Measurements from ENCODE around the gene GPNMB. TPM values are rescaled to one million over a fixed set of nuclear protein-coding genes. Genes with fewer than 3 reads are reported as not detected.

The GPNMB gene
- total and polyA plus RNA-seq, 2 of the 4 experiments (the other 2 are of a cell fraction): under 0.01 to 0.14 TPM

DNA sequence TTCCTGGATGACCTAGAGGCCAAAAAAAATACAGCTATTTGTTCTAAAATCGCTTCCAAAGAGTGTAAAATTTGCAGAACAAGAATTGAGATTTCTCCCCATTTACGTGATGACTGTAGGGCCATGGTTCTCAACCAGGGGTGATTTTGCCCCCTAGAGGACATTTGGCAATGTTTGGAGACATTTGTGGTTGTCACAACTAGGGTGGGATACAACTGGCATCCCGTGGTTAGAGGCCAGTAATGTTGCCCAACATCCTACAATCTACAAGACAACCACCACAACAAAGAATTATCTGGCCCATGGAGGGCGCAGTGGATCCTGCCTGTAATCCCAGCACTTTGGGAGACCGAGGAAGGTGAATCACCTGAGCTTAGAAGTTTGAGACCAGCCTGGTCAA is 29.8 kb downstream of the GPNMB start:
- in situ Hi-C loops (cut with MboI; ENCODE audit: low sequenced_read_pairs): loop anchor here (10.0 kb wide), 1 partner anchor 428 kb away; no protein-coding TSS in a partner anchor
- no peak overlapping the region for H4K8ac ChIP-seq (ENCODE audit: low read depth in 2 of 2, low read length in 2 of 2)

More for the DNA sequence above, 29.8 kb downstream of the GPNMB start:
- Histone ChIP-seq H4K91ac (ENCODE audit: insufficient read depth, low read depth, low read length) (no peak overlapping the region), H2BK20ac (ENCODE audit: low read depth, low read length) (no peak overlapping the region), H3K14ac (replicated peaks; ENCODE audit: low read depth, low read length) (no peak overlapping the region), H2BK15ac (ENCODE audit: low read depth, low read length) (no peak overlapping the region), H4K20me1 (ENCODE audit: insufficient read depth, low read length) (no peaks in the 10 kb centered on the region), H3K4ac (ENCODE audit: low read depth, low read length) (no peak overlapping the region), H3K4me3 (ENCODE audit: insufficient read depth, low read depth, low read length) (no peak overlapping the region), H3K9me1 (ENCODE audit: insufficient read depth, low read length) (peaks cover 2% of the 10 kb centered on the region; the same call in 1 of the 2 replicates), H2AK5ac (ENCODE audit: low read depth, low read length) (no peak overlapping the region), H2BK120ac (ENCODE audit: low read depth, low read length) (no peak overlapping the region), H3K9me3 (ENCODE audit: control insufficient read depth, insufficient read depth, low read length) (no peaks in the 10 kb centered on the region), H3K27ac (ENCODE audit: insufficient read depth, low read length) (no peak overlapping the region), H3K4me1 (ENCODE audit: control insufficient read depth, insufficient read depth, low read length) (peaks cover 2% of the 10 kb centered on the region; the same call in 1 of the 2 replicates), H3K18ac (ENCODE audit: low read depth, low read length) (no peak overlapping the region), H3K79me1 (ENCODE audit: low read depth in 1 of 2, low read length in 2 of 2) (no peaks in the 10 kb centered on the region), H3K9ac (ENCODE audit: low read depth, low read length) (no peak overlapping the region), H3K23ac (ENCODE audit: low read depth, low read length) (no peak overlapping the region), H3K36me3 (ENCODE audit: control insufficient read depth, insufficient read depth, low read length) (no peaks in the 10 kb centered on the region), H2BK5ac (ENCODE audit: low read depth, low read length, poor library complexity, severe bottlenecking) (no peak overlapping the region), H4K5ac (ENCODE audit: low read depth, low read length) (no peak overlapping the region), H3K56ac (ENCODE audit: extremely low read depth, insufficient read depth, low read length) (no peak overlapping the region), H2AFZ (replicated peaks; ENCODE audit: low read length, poor library complexity) (no peak overlapping the region), H3K4me2 (ENCODE audit: low read depth, low read length) (no peak overlapping the region), H3K27me3 (ENCODE audit: control insufficient read depth, insufficient read depth, low read length) (peaks cover 5% of the 10 kb centered on the region), H2AK9ac (replicated peaks; ENCODE audit: low read depth, low read length, poor library complexity) (no peak overlapping the region)
- POLR2A ChIA-PET (ENCODE audit: unreplicated experiment): no interaction called here
- CTCF ChIA-PET: interaction anchor here (0.6 to 0.8 kb wide), 2 partner anchors 17 to 114 kb away, joined by 3 read pairs; no protein-coding TSS in a partner anchor
- ATAC-seq (ENCODE audit: low read depth): no peak
- no TSS peak for BruUV-seq (replicated peaks)
- WGBS, 2 experiments (ENCODE audit: extremely low coverage in 2 of 2, insufficient read length in 1 of 2): no CpG with 5 or more reads among the region's 5 CpGs
- no peak for TF ChIP-seq MAZ (IDR thresholded peaks at IDR 0.05; ENCODE audit: borderline replicate concordance, low read depth, low read length)
- TF ChIP-seq CEBPB (IDR thresholded peaks at IDR 0.05; ENCODE audit: low read depth, low read length): peak; percentile 19; the same call in 1 of the 2 replicates
- dilution Hi-C loops (cut with HindIII; ENCODE audit: low sequenced_read_pairs, unreplicated experiment): no loop called here
- no peak for DNase-seq
- intact Hi-C loops (cut with micrococcal nuclease): loop anchor here (5.0 kb wide), 1 partner anchor 196 kb away; the partner anchor contains the start of gene IGF2BP3
